ELR (cell line): ENCODE measurements around the gene GHR.

Source experiments
- DNase-seq: peaks from one replicate; pipeline ENCODE4 v3.0.0-alpha.2; 2015; ENCODE audit warnings: low read depth

GHR gene

DNA sequence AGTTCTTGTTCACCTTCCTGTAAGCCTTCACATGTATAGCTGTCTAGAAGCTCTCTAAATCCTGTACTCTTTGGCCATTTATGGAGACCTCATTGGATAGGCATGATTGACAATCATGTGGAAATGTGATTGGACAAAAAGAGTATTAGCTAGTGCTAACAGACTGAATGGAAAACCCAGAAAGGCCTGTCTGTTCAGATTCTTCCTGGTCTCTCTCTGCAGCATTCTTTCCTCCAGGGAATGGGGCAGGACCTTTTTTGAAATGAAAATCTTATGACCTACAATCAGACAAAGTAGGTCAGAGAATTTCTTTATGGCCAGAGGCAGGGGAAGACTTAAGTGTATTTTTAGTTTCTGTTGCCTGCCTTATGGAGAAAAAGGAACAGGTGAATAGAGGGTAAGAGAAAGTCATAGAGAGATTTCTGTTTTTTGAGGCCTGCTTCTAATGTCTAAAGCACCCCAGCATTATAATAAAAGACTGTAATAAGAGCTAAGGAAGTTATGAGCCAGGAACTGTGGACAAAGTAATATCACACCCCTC lies 181.0 kb downstream of the GHR start:
- no peak for DNase-seq

DNA sequence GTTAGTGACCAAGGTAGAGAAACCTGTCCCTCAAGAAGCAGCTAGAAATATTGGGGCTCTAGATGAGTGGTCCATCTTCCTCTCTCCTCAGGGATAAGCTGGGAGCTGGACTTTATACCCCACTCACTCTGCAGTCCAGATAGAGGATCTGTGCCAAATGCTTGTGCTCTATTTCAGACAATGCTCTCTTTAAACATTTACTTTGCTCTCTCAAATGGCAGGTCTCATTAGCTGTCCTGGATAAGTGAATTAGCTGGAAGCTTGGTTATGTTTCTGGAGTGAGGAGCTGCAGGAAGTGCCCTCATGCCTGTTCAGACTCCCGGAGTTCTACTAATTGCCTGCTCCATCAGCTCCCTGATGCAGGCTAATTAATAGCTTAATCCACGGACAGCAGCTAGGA lies 182.3 kb downstream of the GHR start:
- no peak for DNase-seq

DNA sequence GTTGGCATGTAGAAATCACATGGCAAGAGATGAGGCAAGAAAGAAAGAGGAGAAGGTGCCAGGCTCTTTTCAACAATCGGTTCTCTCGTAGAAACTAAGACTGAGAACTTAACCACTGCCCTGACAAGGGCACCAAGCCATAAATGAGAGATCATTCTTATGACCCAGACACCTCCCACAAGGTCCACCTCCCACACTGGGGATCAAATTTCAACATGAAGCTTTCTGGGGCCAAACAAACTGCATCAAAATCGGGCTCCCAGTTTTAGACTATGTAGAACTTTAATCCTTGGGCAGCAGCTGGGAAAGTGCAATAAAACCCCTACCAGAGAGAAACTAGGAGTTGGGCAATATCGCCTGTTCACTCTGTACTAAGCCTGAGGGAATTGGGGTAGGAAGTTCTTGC lies 183.2 kb downstream of the GHR start:
- DNase-seq, result no peak

DNA sequence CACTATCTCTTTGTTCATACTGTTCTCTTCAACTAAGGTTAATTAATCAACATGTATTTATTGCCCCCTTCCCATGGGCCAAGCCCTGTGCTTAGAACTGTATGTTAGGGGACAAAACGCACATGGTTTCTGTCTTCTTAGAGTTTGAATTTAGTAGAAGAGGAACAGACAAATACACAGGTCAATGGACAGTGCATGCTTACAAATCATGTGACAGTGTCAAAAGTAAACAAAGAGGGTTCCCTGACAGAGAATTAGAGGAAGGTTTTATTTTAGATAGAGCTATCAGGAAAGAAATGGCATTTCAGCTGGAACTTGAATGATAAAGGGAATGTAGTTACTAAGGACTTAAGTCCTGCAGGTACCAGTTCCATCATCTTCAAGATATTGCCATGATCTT lies 188.2 kb downstream of the GHR start:
- DNase-seq, result no peak

DNA sequence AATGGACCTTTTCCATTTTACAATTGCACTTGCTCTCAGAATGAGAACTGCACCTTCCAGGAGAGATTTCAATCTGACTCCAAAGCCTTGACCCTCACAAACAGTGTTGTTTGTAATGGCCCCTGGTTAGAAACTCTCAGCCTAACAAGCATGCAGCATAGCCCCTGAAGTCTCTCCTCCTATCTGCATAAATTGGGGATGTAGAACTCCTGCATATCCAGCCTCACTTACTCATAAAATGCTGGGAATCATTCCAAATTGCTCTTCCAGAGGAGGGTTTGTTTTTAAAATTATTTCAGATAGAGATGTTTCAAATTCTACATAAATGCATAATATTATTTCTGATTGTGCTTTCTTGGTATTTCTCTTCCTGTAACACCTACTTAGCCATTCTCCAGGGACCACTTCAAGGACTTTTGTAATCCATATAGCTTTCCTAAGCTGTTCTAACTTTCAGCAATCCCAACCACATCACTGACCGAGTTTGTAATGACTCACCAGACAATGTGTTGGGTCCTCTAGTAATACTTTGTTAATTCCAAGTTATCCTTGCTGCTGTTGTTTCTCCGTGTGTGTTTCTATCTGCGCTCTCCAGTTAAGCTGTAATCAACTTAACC lies 189.6 kb downstream of the GHR start:
- no peak for DNase-seq

DNA sequence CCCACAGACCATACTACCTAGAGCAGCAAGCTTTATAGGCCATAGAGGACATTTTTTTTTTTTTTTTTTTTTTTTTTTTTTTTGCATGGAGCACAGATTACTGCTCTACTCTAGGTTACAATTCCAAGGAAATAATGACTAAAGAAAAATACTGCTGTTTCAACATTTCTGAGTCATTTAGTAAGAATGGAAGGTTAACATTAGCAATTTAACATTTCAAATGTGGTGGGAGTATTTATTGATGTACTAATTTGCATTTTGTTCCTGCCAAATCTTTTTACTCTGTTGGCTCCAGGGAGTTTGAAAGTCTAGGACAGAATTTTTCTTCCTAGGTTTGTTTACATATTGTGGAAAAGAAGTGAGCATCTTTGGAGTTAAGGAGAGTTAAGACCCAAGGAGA lies 191.3 kb downstream of the GHR start:
- DNase-seq, result no peak

DNA sequence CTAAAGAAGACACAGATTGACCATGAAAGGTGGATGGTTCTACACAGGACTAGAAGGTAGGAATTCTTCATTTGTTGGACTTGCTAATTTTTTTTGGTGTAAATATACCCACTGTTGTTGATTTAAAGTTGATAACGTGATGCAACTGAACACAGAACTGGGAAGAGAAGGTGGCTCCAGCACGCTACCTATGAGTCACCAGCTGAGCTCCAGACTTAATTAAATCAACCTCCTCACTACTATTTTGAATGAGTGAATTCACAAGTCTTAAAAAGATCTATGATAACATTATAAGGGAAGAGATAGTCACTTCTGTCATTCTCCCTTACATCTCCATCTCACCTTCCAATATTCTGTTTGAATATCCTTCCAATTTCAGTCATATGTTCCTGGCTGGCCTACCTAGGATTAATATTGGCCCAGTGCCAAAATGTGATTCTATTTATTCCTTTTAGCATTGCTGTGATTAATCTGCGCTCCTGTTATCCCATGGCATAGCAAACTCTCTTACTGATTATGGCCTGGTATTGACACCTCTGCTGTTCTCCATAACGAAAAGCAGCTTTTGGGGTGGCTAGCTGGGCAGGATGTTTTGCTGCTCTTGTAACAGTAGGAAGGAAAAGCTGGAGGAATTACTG lies 197.5 kb downstream of the GHR start:
- DNase-seq, result no peak

DNA sequence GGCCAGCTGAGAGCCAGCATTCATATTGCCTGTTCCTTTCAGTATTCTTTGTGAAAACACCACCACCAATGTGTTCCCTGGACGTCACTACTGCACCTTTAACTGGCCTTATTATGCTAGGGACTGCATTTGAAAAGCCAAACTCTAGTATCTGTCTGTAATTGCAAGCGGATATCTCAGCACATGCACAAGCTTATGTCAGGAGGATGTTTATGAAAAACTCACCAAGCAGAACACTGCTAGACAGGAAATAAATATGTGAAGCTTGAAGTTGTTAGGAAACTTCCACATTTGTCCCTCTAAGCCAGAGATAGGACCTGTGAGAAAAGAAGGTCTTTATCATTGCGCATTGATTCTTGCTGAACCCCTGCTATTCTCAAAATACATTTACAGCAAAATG lies 198.0 kb downstream of the GHR start:
- no peak for DNase-seq

DNA sequence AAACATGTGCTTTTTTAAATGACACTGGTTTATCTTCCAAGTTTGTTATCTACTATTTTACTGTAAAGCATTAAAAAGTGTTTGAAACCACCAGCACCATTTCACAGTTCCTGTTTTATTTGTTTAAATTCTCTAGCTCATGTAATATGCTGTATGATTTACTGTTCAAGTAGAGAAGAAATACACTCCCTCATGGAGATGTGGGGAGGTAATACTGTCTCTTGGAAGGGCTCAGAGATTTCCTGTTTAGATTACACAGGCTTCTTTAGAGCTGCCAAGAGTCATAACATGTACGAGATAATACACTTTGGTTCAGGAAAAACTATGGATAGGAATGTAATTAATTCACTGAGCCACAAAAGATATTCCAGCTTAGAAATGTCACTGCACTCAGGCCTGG lies 198.4 kb downstream of the GHR start:
- no peak for DNase-seq

DNA sequence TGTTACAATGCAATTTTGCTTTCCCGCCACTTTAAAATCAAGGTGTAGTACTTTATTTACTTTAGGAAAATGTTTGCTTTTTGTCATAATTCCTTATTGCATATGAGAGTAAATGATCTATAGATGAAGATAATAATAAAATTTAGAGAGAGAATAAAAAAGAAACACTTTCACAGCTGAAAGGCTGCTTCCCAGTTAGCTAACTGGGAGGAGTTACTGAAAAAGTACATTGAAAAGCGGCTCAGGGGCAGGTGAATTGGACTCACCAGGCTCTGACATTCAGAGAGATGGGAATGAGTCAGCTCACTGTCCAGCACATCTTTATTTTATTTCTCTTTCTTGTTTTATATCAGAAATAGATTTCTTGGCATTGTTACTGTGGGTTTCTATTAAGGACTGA lies 201.7 kb downstream of the GHR start:
- DNase-seq, result no peak

DNA sequence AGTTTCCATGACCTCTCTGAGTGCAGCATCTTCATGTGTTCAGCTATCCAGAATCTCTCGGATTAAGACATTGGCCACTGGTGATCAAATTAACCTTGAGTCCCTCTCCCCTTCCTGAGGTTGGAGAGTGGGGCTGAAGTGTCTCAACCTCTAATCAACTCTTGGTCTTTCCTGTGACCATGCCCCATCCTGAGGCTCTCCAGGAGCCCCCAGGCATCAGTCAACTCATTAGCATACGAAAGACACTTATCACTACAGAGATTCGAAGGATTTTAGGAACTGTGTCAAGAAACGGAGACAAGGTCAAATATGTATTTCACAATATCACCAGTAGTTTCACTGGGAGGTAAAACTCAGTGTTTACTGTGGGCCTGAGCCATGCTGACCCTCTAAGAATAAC lies 203.2 kb downstream of the GHR start:
- no peak for DNase-seq

DNA sequence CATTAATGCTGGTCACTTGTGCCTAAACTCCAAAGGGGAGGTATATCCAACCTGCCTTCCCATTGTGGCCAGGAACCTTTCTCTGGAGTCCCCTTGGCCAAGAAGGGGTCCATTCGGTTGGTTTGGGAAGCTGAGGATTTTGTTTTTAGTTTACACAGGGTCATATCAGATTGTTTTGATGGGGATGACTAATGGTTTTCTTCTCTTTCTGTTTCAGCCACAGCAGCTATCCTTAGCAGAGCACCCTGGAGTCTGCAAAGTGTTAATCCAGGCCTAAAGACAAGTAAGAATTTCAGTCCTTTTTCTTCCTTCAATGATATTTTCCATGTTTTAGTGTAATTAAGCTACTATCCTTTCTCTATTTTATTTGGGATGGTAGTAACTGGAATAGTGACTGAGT lies 205.6 kb downstream of the GHR start:
- DNase-seq, result no peak

DNA sequence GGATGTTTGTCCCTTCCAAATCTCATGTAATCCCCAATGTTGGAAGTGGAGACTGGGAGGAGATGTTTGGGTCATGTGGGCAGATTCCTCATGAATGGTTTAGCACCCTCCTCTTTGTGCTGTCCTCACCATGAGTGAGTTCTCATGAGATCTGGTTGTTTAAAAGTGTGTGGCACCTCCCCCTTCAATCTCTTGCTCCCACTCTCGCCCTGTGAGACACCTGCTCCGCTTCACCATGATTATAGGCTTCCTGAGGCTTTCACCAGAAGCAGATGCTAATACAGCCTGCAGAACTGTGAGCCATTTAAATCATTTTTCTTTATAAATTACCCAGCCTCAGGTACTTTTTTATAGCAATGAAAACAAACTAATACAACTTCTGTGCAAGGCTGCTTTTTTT lies 206.0 kb downstream of the GHR start:
- DNase-seq, result no peak

DNA sequence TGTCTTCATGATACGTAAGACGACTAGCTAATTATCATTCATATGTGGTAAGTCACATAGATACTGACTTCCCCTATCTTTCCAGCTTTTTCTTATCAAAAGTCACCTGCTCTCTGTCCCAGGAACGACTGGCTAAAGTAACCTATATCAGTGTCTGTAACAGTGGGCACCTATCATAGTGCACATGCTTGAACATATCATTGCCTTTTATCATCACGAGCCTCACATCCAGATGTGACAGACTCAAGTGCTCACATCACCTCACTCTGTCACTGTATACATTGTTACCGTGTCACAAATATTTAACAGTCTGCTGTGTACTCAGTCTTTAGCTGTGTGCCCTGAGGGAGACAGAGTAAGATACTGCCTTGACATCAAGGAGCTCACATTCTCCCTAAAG lies 208.0 kb downstream of the GHR start:
- no peak for DNase-seq

DNA sequence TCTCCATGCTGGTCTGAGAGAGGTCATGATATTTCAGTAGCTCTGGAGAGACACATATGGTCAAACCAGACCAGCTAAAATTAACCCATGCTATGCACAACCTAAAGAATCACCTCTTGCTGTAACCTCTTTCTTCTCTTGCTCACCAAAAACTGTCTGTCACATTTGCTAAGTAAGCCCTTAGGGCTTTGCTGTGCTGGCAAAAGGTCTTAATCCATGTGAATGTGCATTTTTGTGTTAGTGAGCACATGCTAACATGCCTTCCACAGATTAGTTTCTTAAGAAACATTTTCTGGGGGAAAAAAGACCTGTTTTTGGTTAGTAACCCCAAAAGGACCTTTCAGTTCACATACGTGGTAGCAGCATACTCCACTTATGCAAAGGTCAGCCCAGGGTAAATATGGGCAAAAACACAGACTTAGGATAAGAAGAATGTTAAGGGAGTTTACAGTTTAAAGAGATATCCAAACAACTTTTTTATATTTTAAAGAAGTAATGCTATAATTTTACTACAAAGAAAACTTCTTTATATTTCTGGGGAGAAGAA lies 209.2 kb downstream of the GHR start:
- DNase-seq, result no peak

DNA sequence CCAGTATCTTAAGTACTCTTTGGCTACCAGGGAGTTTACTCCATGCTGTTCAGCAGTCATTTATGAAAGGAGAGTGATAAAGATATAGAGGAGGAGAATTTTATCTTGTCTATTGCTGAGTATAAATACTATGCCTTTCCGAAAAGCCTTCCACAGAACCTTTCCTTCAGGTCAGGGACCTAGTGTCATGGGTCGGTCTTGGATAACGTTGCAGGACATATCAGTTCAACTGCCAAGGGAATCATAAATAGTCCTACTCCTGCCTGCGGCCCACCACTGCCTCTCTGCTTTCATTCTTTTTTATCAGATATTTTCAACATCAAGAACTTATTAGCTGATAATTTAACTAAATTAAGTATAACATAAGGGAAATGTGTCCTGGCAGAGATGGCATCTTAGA lies 211.3 kb downstream of the GHR start:
- no peak for DNase-seq

DNA sequence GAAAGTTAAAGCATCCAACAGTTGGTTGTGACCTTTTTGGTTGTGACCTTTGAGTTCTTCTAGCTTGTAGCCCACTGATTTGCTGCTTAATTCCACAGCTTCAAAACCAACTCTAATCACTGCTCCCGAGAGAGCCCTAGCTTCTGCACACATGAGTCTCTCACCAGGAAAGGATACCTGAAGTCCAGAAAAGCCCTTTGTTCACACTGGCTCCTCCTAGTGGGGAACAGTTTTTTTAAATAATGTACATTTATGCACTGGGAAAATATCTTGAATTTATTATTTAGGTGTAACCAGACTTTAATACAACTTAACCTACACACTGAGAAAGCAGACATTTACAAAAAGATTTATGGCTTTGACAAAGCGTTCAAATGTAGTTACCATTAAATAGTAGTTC lies 213.2 kb downstream of the GHR start:
- DNase-seq, result peak; percentile 6

DNA sequence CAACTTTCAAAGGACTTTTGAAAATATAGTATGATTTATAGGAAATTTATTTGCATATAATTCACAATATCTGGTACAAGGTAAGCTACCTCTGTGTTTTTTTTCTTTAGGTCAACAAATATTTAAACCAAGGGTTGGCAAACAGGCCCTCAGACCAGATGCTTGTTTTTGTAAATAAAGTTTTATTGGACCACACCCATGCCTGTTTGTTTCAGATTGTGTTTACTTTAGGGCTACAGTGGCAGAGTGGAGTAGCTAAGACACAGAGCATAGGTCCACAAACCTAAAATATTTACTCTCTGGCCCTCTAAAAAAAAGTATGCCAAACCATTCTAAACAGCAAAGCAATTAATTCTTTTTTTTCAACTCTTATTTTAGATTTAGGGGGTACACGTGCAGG lies 213.7 kb downstream of the GHR start:
- DNase-seq, result no peak

DNA sequence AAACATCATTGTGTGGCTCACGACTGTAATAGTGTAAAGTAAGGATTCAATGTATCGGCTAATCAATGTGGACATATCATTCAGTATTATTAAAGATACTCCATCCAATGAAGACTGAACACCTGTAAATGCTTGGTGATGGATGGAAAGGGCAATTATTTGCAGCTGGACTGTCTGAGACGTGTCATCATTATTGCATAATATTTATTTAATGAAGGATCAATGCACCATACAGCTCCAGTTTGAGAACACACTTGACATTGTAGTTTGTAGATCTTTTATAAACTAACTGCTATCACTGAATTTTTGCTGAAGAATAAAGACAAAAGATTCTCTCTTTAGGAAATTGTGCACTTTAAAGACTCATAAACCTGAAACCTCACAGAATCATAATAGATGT lies 215.7 kb downstream of the GHR start:
- DNase-seq, result no peak

DNA sequence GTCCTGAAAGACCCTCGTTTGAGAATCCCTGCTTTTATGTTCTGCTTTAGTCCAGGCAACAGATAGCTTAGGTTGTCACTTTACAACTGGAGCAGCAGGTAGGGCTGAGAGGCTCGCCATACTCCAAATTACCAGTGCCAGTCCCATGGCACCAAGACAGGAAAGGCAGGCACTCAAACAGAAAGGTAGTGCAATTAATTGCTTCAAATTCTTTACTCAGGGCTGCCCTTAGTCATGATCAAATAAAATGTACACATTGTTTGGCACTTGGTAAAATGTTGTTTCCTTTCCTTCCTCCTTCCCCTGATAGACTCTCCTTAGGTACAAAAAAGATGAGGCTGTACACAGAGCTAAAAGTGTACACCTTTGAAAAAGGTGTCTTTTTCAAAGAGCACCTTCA lies 217.6 kb downstream of the GHR start:
- no peak for DNase-seq

DNA sequence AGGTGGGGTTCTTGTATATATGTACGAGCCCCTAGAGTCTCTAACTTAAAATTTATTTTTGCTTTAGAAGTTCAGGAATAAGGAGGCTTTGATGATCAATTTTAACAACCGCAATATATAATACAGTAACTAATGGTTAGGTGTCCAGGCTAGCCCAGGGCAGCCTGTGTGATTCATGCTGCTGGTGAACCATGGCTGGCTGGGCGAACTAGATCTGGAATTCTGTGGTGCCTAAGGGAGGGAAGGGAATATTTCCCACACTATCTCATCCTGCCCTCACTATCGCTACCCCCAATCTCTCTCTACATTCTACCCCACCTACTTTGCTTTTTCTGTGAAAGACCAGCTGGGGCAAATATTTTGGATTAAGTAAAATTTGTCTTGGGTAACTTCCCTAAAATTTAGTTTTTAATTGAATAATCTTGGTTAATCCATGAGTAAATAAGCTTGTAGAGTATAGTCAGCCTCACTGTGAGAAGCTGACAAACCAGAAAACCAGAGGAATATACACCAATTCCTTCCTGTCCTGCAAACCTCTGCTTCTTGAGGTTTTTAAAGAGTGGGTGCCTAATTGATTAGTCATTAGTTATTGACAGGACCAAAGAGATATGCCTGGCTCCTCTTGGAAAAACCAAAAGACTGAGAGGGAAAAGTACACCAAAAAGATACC lies 218.2 kb downstream of the GHR start:
- peak; percentile 5 for DNase-seq

DNA sequence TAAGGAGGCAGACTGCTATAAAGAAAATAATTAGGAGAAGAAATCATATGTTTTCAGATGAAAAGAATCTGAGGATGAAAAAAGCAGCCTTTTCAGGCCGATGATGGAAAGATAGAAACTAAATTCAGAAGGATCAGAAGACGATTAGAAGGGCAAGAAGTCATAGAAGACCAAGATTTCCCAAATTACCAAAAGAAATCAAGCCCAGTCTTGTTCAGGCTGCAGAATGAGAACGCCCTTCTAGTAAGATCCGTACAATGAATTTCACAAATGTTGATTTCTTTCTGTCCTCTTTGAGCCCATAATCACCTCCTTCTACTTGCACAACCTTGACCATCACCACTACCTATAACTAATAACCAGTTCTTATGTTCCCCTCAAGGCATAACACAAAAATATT lies 218.8 kb downstream of the GHR start:
- DNase-seq, result no peak

DNA sequence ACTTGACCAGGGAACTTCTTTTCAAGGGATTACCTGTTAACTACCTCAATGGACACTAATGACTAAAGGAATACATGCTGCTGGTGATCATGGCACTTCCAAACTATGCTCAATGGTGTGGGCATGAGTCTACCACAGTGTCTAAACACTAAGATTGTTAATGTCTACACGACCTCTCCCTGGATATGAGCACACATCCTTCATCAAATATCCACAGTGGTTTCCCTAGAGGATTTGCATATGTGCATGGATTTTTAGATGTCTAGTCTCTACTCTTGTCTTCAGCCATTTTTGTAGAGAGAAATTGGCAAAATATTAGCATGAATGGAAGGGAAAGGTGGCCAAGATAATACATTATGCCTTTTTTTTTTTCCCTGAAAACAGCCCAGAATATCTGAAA lies 220.1 kb downstream of the GHR start:
- DNase-seq, result no peak
